Mesendoderm (in vitro differentiated cells): ENCODE results near the gene KIF1A.
"Not testable (repeated sequence)": the region's sequence is repeated elsewhere in the genome, so short reads cannot be mapped to it uniquely, and the experiment has no call there.

Experiments
- DNase-seq: peaks from one replicate; pipeline ENCODE4 v3.0.0; 2013
- H2AK5ac ChIP-seq: 2 replicates; pipeline ENCODE4 v1.6.1; 2013; ENCODE audit warnings: low read length, inconsistent platforms
- H2BK120ac ChIP-seq: 2 replicates; pipeline ENCODE4 v1.6.1; 2013; ENCODE audit warnings: low read depth, mild to moderate bottlenecking, low read length, moderate library complexity, mixed read lengths
- H2BK15ac ChIP-seq: replicated peaks from 2 replicates; pipeline ENCODE4 v1.6.1; 2013; ENCODE audit warnings: low read depth, mild to moderate bottlenecking, moderate library complexity
- H2BK5ac ChIP-seq: 2 replicates; pipeline ENCODE4 v1.6.1; 2013; ENCODE audit warnings: low read length, inconsistent platforms
- H3K18ac ChIP-seq: 2 replicates; pipeline ENCODE4 v1.6.1; 2013; ENCODE audit warnings: mild to moderate bottlenecking, low read length, mixed read lengths
- H3K23ac ChIP-seq: one replicate; pipeline ENCODE4 v1.6.1; 2013; ENCODE audit warnings: low read length
- H3K27ac ChIP-seq: 2 replicates; pipeline ENCODE4 v1.5.1; 2013; ENCODE audit warnings: low read depth, mild to moderate bottlenecking, inconsistent platforms, low read length, moderate library complexity
- H3K27me3 ChIP-seq: 2 replicates; pipeline ENCODE4 v1.6.1; 2013; ENCODE audit warnings: low read length, control low read depth, mild to moderate bottlenecking, inconsistent platforms; ENCODE audit not compliant: insufficient read depth, poor library complexity
- H3K36me3 ChIP-seq: 2 replicates; pipeline ENCODE4 v1.6.1; 2013; ENCODE audit warnings: low read length, inconsistent platforms; ENCODE audit not compliant: control insufficient read depth, insufficient read depth
- H3K4ac ChIP-seq: one replicate; pipeline ENCODE4 v1.6.1; 2013; ENCODE audit warnings: low read depth, mild to moderate bottlenecking, low read length, moderate library complexity
- H3K4me1 ChIP-seq: 2 replicates; pipeline ENCODE4 v1.6.1; 2013; ENCODE audit warnings: low read depth, low read length, inconsistent platforms; ENCODE audit not compliant: control insufficient read depth
- H3K4me2 ChIP-seq: 2 replicates; pipeline ENCODE4 v1.6.1; 2013; ENCODE audit warnings: low read length
- H3K4me3 ChIP-seq: 2 replicates; pipeline ENCODE4 v1.5.1; 2013; ENCODE audit warnings: mild to moderate bottlenecking, low read length
- H3K56ac ChIP-seq: one replicate; pipeline ENCODE4 v1.6.1; 2013; ENCODE audit warnings: low read length
- H3K79me1 ChIP-seq: 2 replicates; pipeline ENCODE4 v1.6.1; 2013; ENCODE audit warnings: low read length, inconsistent platforms
- H3K79me2 ChIP-seq: 2 replicates; pipeline ENCODE4 v1.6.1; 2013; ENCODE audit warnings: mild to moderate bottlenecking, low read length; ENCODE audit not compliant: control insufficient read depth, insufficient read depth
- H3K9ac ChIP-seq: 2 replicates; pipeline ENCODE4 v1.6.1; 2013; ENCODE audit warnings: low read length, inconsistent platforms
- H4K5ac ChIP-seq: one replicate; pipeline ENCODE4 v1.6.1; 2013; ENCODE audit warnings: low read length
- H4K8ac ChIP-seq: one replicate; pipeline ENCODE4 v1.6.1; 2013; ENCODE audit warnings: low read depth, mild to moderate bottlenecking, control low read depth, low read length, moderate library complexity
- WGBS: extraction: QIAGEN DNeasy Blood & Tissue Kit; methylation state at CpG from one replicate; pipeline ENCODE4 v1.1.7; 2013; ENCODE audit warnings: low lambda C conversion rate, missing lambda C conversion rate; ENCODE audit not compliant: insufficient coverage; ENCODE audit errors: extremely low coverage; 5-methylcytosine and 5-hydroxymethylcytosine counted together

KIF1A gene

GRCh38 chr2:240701736-240702639 lies 118.0 kb downstream of the KIF1A start:
- no peak overlapping the region for H3K23ac ChIP-seq
- no peaks in the 10 kb centered on the region for H3K79me2 ChIP-seq
- no peak overlapping the region for H2BK5ac ChIP-seq
- H3K27ac ChIP-seq: no peak overlapping the region
- no peaks in the 10 kb centered on the region for H3K27me3 ChIP-seq
- no peak overlapping the region for H2BK15ac ChIP-seq
- H3K56ac ChIP-seq: no peak overlapping the region
- no peak overlapping the region for H2AK5ac ChIP-seq
- WGBS: no CpG with 5 or more reads among the region's 30 CpGs
- DNase-seq: no peak
- no peaks in the 10 kb centered on the region for H3K4me1 ChIP-seq
- H3K4me3 ChIP-seq: no peak overlapping the region
- no peak overlapping the region for H4K8ac ChIP-seq
- no peak overlapping the region for H3K9ac ChIP-seq
- no peak overlapping the region for H3K18ac ChIP-seq
- H3K4ac ChIP-seq: no peak overlapping the region
- H3K79me1 ChIP-seq: no peaks in the 10 kb centered on the region
- H4K5ac ChIP-seq: no peak overlapping the region
- no peak overlapping the region for H3K4me2 ChIP-seq
- no peak overlapping the region for H2BK120ac ChIP-seq
- H3K36me3 ChIP-seq: no peaks in the 10 kb centered on the region

- no peak overlapping the region for H3K4me2 ChIP-seq
- no peaks in the 10 kb centered on the region for H3K36me3 ChIP-seq
- H3K4me1 ChIP-seq: no peaks in the 10 kb centered on the region
- no CpG with 5 or more reads among the region's 67 CpGs for WGBS
- no peaks in the 10 kb centered on the region for H3K27me3 ChIP-seq
- H3K9ac ChIP-seq: no peak overlapping the region
- no peak overlapping the region for H2BK120ac ChIP-seq
- no peak overlapping the region for H2BK5ac ChIP-seq
- no peak overlapping the region for H4K5ac ChIP-seq
- no peak for DNase-seq
- no peak overlapping the region for H3K27ac ChIP-seq
- H3K23ac ChIP-seq: no peak overlapping the region
- no peak overlapping the region for H4K8ac ChIP-seq
- no peak overlapping the region for H2BK15ac ChIP-seq
- no peak overlapping the region for H3K56ac ChIP-seq
- H3K79me1 ChIP-seq: no peaks in the 10 kb centered on the region
- no peak overlapping the region for H3K4me3 ChIP-seq
- no peaks in the 10 kb centered on the region for H3K79me2 ChIP-seq
- no peak overlapping the region for H3K18ac ChIP-seq
- H3K4ac ChIP-seq: no peak overlapping the region
- no peak overlapping the region for H2AK5ac ChIP-seq
These were observed 118.8 kb downstream of the KIF1A start for GRCh38 chr2:240701091-240701735.

- not testable (repeated sequence) for H2BK120ac ChIP-seq, H2BK15ac ChIP-seq, H3K4me1 ChIP-seq, H3K27ac ChIP-seq, H4K8ac ChIP-seq, H3K79me2 ChIP-seq, H3K4me2 ChIP-seq, H2BK5ac ChIP-seq, H3K4me3 ChIP-seq, H3K18ac ChIP-seq, DNase-seq, H4K5ac ChIP-seq, H3K27me3 ChIP-seq, H3K79me1 ChIP-seq, H3K9ac ChIP-seq, H3K56ac ChIP-seq, H3K36me3 ChIP-seq, H3K4ac ChIP-seq, H3K23ac ChIP-seq, H2AK5ac ChIP-seq
- WGBS: no CpG with 5 or more reads among the region's 21 CpGs
These were observed 119.4 kb downstream of the KIF1A start for GRCh38 chr2:240700616-240701015.

GRCh38 chr2:240699835-240700234 lies 120.2 kb downstream of the KIF1A start:
- H3K4ac ChIP-seq, H3K56ac ChIP-seq, H3K79me2 ChIP-seq, H3K4me3 ChIP-seq, H2BK15ac ChIP-seq, DNase-seq, H4K8ac ChIP-seq, H2AK5ac ChIP-seq, H3K4me2 ChIP-seq, H3K36me3 ChIP-seq, H3K27ac ChIP-seq, H3K9ac ChIP-seq, H3K79me1 ChIP-seq, H2BK5ac ChIP-seq, H3K4me1 ChIP-seq, H3K23ac ChIP-seq, H3K27me3 ChIP-seq, H3K18ac ChIP-seq, H2BK120ac ChIP-seq, H4K5ac ChIP-seq: not testable (repeated sequence)
- no CpG with 5 or more reads among the region's 8 CpGs for WGBS

- H3K27me3 ChIP-seq, H3K27ac ChIP-seq, DNase-seq, H3K79me2 ChIP-seq, H3K56ac ChIP-seq, H2BK120ac ChIP-seq, H2AK5ac ChIP-seq, H3K9ac ChIP-seq, H3K36me3 ChIP-seq, H3K4me1 ChIP-seq, H3K4ac ChIP-seq, H3K23ac ChIP-seq, H3K79me1 ChIP-seq, H2BK5ac ChIP-seq, H3K4me3 ChIP-seq, H4K5ac ChIP-seq, H3K18ac ChIP-seq, H2BK15ac ChIP-seq, H3K4me2 ChIP-seq, H4K8ac ChIP-seq: not testable (repeated sequence)
- no CpG with 5 or more reads among the region's 33 CpGs for WGBS
These were observed 121.0 kb downstream of the KIF1A start for GRCh38 chr2:240698852-240699561.
